CD4-positive, alpha-beta T cell treated with Interleukin-17A for 1 hour (primary cell): Measurements from ENCODE around the gene SLC30A7.

Experiments
- DNase-seq: peaks from one replicate; pipeline ENCODE4 v3.0.0-alpha.2; 2020

Gene SLC30A7

DNA sequence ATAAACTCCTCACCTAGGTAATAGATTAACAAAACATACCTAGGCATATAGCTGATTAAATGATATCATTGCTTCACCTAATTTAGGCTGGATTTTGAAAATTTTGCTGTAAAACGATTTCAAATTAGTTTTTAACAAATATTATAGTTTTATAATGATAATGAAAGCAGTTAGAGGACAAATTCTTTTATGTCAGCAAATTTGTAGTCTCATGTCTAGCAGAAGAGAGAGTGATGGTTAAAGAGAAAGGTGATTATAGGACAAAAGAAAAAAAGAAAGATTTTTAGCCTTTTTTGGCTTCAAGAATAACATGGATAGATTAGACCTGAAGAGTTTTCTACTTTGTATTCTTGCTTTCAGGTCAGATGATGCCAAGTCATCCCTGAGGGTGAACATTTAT, 133.3 kb downstream of the SLC30A7 start:
- DNase-seq: no peak

DNA sequence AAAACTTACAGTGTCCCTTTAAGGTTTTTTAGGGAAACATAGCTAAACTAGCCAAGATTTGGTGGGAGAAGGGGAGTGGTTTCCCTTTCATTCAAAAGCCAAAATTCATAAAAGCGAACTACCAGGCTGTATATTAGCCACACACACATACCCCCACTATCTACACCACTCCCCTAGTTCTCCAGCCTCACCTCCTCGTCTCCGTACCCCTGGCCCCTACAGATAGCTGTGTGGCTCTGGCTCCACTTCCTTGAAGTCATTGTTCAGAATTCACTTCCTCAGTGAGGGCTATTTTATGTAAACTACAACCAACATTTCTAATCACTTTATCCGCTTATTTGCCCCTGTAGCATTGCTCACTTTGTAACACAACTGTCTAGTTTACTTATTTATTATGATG, 135.0 kb downstream of the SLC30A7 start:
- DNase-seq: no peak
